Activated T-cell treated with anti-CD3 and anti-CD28 coated beads, Interleukin-2, amount 50 U/mL, for 4 hours (primary cell): ENCODE data around the gene LY6G6F. TPM values are rescaled to one million over a fixed set of nuclear protein-coding genes. Genes with fewer than 3 reads are reported as not detected.

Source experiments
- ATAC-seq, 2 donors: fragments of 200-7000 bp; cut with Tn5 transposase; one replicate each; pipeline ENCODE4 v1.10.0; 2021
- DNase-seq: peaks from one replicate; pipeline ENCODE4 v3.0.0-alpha.2; 2020
- H3K27me3 Mint-ChIP-seq: one replicate; pipeline ENCODE4 v1.8.0; 2021; ENCODE audit warnings: low read depth, mixed read lengths
- H3K36me3 Mint-ChIP-seq: one replicate; pipeline ENCODE4 v1.8.0; 2022; ENCODE audit warnings: mixed read lengths; ENCODE audit not compliant: insufficient read depth
- H3K4me1 Mint-ChIP-seq: one replicate; pipeline ENCODE4 v1.8.0; 2021; ENCODE audit warnings: low read depth, mixed read lengths
- H3K4me3 Mint-ChIP-seq: one replicate; pipeline ENCODE4 v1.8.0; 2021; ENCODE audit warnings: mild to moderate bottlenecking, moderate library complexity, mixed read lengths
- H3K9me3 Mint-ChIP-seq: one replicate; pipeline ENCODE4 v1.8.0; 2021; ENCODE audit warnings: mixed read lengths
- total RNA-seq, 3 donors: library from RNA; stranded (reverse); gene quantifications; one replicate each; pipeline ENCODE4 v1.2.1, GENCODE V29; 2021

The LY6G6F gene
- total RNA-seq, 3 donors from 2014 or later, result not detected

DNA sequence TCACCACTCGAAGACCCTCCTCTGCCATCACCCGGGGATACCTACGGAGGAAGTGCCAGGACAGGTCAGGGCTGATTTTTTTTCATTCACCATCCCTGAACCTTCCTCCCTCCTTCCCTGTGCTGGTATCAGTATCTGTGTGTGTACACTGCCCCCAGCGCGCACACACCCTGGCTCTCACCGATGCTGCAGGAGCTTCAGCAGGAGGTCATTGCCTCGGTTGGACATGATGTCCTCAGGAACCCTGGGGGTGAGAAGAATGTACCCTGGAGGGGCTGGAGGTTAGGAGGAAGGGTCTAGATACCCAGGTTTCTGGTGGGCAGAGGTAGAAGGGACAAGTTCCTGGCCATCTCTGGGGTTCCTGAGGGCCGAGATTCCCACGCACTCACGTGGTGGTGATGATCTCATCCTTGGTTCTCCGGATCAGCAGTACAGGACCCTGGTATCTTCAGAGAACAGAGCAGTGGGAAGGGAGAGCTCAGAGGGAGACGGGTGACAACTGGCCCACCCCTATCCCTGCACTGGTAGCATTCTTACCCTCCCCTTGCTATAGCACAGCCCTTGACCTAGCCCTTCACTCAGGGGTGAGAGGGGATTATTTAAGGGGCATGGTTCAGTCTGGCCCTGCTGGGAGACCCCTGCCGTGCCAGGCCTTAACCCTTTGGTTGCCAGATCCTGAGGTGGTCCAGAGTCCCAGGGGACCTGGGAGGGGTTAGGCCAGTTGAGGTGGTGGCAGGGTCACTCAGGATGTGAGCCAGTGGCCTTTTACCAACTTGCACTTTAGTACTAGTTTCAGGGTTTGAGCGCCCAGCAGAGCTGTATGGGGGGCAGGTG is 18.6 kb upstream of the LY6G6F start:
- Mint-ChIP-seq H3K9me3 (no peaks in the 10 kb centered on the region), H3K36me3 (peaks cover 16% of the 10 kb centered on the region), H3K4me3 (no peak overlapping the region), H3K27me3 (no peaks in the 10 kb centered on the region), H3K4me1 (peaks cover 5% of the 10 kb centered on the region)
- no peak for DNase-seq
- ATAC-seq, result no peak

GRCh38 chr6:31689249-31690110 is 17.2 kb upstream of the LY6G6F start:
- Mint-ChIP-seq H3K4me3 (no peak overlapping the region), H3K27me3 (no peaks in the 10 kb centered on the region), H3K36me3 (peaks cover 16% of the 10 kb centered on the region), H3K9me3 (no peaks in the 10 kb centered on the region), H3K4me1 (peaks cover 3% of the 10 kb centered on the region)
- DNase-seq (no peak), ATAC-seq (peak; percentile 25 to 34)

DNA sequence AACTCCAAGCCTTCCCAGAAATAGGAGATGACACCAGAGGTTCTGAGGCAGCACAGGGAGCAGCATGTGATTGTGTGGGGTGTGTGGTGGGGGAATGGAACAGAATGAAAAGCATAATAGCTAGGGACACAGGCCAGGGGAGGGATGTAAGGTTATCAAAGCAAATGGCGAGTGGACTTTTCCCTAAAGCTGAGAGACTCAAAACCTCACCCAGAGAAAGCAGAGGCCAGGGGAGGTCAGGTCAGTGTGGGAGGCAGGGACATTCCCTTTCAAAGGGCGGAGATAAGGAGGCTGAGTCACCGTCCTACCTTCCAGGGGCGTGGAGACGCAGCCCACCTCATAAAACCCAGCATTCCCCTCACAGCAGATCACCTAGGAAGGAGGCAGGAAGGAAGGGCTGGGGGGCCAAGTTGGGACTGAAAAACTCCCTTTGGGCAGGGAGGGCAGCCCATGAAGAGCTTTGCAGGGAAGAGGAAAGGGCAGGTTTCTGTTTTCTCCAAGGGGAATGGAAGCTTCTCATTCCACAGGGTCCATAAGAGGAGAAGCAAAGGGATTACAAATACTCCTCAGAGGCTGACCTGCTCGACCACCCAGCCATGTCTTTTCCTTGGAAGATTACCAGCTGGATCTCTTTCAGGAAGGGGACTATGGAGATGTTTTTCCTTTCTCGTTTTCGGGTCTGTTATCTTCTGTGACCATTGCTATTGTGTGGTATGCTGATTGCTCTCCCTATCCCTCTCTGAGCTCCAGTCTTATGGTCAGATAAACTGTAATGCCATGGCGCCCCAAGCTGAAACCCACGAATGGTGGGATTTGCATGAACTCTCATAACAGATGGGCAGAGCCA is 16.2 kb upstream of the LY6G6F start:
- DNase-seq (no peak), ATAC-seq (no peak)
- peaks cover 22% of the 10 kb centered on the region for H3K36me3 Mint-ChIP-seq
- H3K4me3 Mint-ChIP-seq, result no peak overlapping the region
- peaks cover 3% of the 10 kb centered on the region for H3K4me1 Mint-ChIP-seq
- H3K27me3 Mint-ChIP-seq, result no peaks in the 10 kb centered on the region
- no peaks in the 10 kb centered on the region for H3K9me3 Mint-ChIP-seq

- no peaks in the 10 kb centered on the region for H3K27me3 Mint-ChIP-seq
- H3K4me3 Mint-ChIP-seq, result no peak overlapping the region
- no peak for ATAC-seq
- no peaks in the 10 kb centered on the region for H3K9me3 Mint-ChIP-seq
- peaks cover 19% of the 10 kb centered on the region for H3K36me3 Mint-ChIP-seq
- DNase-seq, result no peak
- H3K4me1 Mint-ChIP-seq, result peaks cover 3% of the 10 kb centered on the region
Measured at GRCh38 chr6:31691078-31691463, 15.6 kb upstream of the LY6G6F start.

DNA sequence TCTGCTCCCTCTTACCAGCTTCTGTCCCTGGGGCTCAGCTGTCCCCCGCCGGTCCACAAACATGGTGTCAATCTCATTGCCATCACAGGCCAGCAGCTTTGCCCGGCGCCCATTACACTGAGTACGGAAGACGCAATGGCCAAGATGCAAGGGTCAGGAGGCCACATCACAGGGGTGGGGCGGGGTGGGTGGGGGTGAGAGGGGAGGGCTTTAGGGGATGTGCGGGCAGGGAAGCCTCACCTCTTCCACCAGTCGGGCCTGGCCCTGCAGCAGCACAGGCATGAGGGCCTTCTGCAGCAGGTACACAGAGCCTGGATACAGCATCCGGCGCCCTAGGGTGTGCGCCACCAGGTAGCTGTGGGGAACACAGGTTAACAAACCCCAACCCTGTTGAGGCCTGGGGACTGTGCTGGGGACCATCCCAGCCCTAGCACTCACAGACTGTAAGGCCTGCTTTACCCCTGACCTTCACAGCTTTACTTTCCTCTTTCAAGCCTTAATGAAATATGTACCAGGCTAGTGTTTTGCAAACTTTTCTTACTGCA is 15.0 kb upstream of the LY6G6F start:
- H3K36me3 Mint-ChIP-seq, result peaks cover 17% of the 10 kb centered on the region
- ATAC-seq, result no peak
- peaks cover 3% of the 10 kb centered on the region for H3K4me1 Mint-ChIP-seq

GRCh38 chr6:31692353-31692752 is 14.3 kb upstream of the LY6G6F start:
- Mint-ChIP-seq H3K36me3 (peaks cover 21% of the 10 kb centered on the region), H3K4me1 (peaks cover 4% of the 10 kb centered on the region)
- DNase-seq, result no peak

More for the DNA sequence above, 15.0 kb upstream of the LY6G6F start:
- no peaks in the 10 kb centered on the region for H3K27me3 Mint-ChIP-seq
- H3K4me3 Mint-ChIP-seq, result no peak overlapping the region
- DNase-seq, result no peak
- no peaks in the 10 kb centered on the region for H3K9me3 Mint-ChIP-seq

GRCh38 chr6:31692886-31693285 is 13.8 kb upstream of the LY6G6F start:
- no peaks in the 10 kb centered on the region for H3K9me3 Mint-ChIP-seq
- H3K36me3 Mint-ChIP-seq, result peaks cover 22% of the 10 kb centered on the region
- H3K4me1 Mint-ChIP-seq, result peaks cover 10% of the 10 kb centered on the region
- H3K27me3 Mint-ChIP-seq, result no peaks in the 10 kb centered on the region
- ATAC-seq, result no peak
- DNase-seq, result no peak
- H3K4me3 Mint-ChIP-seq, result no peak overlapping the region

More at GRCh38 chr6:31692353-31692752, 14.3 kb upstream of the LY6G6F start:
- H3K4me3 Mint-ChIP-seq, result no peak overlapping the region
- no peaks in the 10 kb centered on the region for H3K9me3 Mint-ChIP-seq
- no peaks in the 10 kb centered on the region for H3K27me3 Mint-ChIP-seq
- no peak for ATAC-seq

DNA sequence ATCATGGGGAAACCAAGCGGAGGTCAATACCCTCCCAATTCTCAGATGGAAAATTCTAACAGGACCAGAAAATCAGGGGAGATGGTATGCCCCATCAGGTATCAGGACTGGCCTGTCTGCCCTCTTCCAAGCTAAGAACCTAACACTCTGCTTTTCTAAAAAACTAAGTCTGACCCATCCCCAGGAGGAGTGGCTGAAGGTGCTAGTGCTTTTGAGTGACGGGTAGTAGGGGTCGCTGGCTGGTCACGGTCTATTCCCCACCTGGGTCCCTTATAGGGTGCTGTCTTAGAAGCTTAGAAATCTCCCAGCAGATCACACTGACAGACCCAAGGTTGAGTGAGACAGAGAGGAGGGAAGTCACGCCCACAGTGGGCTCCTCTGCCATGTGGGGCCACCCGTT is 13.1 kb upstream of the LY6G6F start:
- H3K4me3 Mint-ChIP-seq, result no peak overlapping the region
- ATAC-seq (no peak), DNase-seq (no peak)
- H3K27me3 Mint-ChIP-seq, result no peaks in the 10 kb centered on the region
- H3K36me3 Mint-ChIP-seq, result peaks cover 22% of the 10 kb centered on the region
- peaks cover 12% of the 10 kb centered on the region for H3K4me1 Mint-ChIP-seq
- H3K9me3 Mint-ChIP-seq, result no peaks in the 10 kb centered on the region

DNA sequence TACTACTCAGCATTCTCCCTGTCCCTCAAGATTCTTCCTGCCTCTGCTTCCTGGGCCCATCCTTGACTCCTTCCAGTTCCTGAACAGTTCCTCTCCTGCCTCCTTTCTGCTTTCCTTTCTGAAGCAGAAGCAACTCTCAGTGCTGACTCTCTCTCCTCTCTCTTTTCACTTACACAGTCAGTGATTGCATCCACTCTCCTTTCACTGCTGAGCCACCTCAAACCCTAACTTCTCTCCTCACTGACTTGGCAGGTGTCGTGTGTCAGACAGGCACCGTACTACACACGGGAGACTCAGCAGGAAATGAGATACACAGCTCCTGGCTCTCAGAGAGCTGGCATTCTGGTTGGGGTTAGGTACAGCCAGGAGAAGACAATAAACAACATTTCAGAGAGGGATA is 9.1 kb upstream of the LY6G6F start:
- peaks cover 19% of the 10 kb centered on the region for H3K36me3 Mint-ChIP-seq
- ATAC-seq (peak; percentile 23 to 35), DNase-seq (no peak)
- H3K27me3 Mint-ChIP-seq, result no peaks in the 10 kb centered on the region
- H3K4me3 Mint-ChIP-seq, result no peak overlapping the region
- H3K9me3 Mint-ChIP-seq, result no peaks in the 10 kb centered on the region
- H3K4me1 Mint-ChIP-seq, result peaks cover 28% of the 10 kb centered on the region

DNA sequence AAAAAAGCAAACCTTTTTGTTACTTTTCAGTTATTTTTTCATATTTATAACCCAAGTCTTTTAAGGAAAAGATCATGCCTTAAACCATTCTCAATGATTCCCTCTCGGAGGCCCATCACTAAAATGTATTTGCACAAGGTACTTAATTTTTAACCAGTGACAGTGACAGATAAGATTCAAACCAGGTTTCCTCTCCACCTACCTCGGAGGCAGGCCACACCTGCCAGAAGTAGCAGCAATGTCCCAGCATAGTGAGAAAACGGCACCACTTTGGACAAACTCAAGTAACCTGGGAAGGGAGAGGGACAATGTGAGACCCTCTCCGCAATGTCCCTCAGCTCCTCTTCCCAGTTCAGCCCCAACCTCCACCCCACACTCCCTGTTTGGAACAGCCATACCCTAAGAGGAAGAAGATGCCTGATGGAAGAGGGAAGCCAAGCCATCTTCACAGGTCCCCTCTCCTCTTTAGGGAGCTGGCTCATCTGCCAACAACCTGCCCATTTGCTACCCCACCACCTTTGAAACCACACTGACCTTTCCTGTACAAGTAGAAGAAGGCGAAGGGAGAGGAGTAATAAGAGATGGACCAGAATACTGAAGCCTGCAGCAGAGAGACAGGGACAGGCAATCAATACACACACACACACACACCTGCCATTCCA is 5.8 kb upstream of the LY6G6F start:
- Mint-ChIP-seq H3K36me3 (peaks cover 13% of the 10 kb centered on the region), H3K4me3 (peak overlapping the region; percentile 99), H3K27me3 (no peaks in the 10 kb centered on the region), H3K9me3 (no peaks in the 10 kb centered on the region), H3K4me1 (peaks cover 31% of the 10 kb centered on the region)
- ATAC-seq (no peak), DNase-seq (no peak)

- ATAC-seq, result no peak
- DNase-seq, result no peak
Measured at GRCh38 chr6:31701666-31702404, 4.8 kb upstream of the LY6G6F start.

DNA sequence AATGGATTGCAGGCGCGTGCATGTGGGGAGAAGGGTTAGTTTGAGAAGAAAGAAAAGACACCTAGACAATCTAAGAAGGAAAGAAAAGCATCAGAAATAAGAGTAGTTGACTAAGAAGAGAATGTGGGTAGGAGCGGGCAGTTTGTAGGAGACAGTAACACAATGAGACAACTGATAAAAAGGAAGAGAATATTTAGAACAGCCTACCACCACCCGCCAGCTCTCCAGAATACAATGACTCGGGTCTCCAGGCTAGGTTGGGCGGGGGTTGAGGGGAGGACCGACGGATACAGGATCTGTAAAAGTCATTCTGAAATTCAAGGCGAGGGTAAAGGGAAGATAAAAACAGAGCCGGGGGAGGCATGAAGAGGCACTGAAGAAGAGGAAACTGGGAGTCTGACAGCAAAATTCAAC is 4.3 kb upstream of the LY6G6F start:
- ATAC-seq (peak; percentile 25 to 47), DNase-seq (no peak)
- peaks cover 29% of the 10 kb centered on the region for H3K4me1 Mint-ChIP-seq
- H3K4me3 Mint-ChIP-seq, result peak overlapping the region; percentile 99
- peaks cover 6% of the 10 kb centered on the region for H3K36me3 Mint-ChIP-seq
- no peaks in the 10 kb centered on the region for H3K27me3 Mint-ChIP-seq
- no peaks in the 10 kb centered on the region for H3K9me3 Mint-ChIP-seq

More at GRCh38 chr6:31701666-31702404, 4.8 kb upstream of the LY6G6F start:
- peaks cover 31% of the 10 kb centered on the region for H3K4me1 Mint-ChIP-seq
- no peaks in the 10 kb centered on the region for H3K27me3 Mint-ChIP-seq
- H3K9me3 Mint-ChIP-seq, result no peaks in the 10 kb centered on the region
- H3K4me3 Mint-ChIP-seq, result peak overlapping the region; percentile 99
- peaks cover 10% of the 10 kb centered on the region for H3K36me3 Mint-ChIP-seq
